Activated T-helper 2 cell treated with anti-CD3 and anti-CD28 coated beads, Interferon-gamma antibody, Interleukin-2, Interleukin-4, amounts not matched to agents 10 μg/mL and 5 μg/mL and 100 μg/mL, durations not matched to agents 14 hours and 24 hours and 36 hours (primary cell): ENCODE measurements around the gene NFIX. TPM values are rescaled to one million over a fixed set of nuclear protein-coding genes. Genes with fewer than 3 reads are reported as not detected.

Experiments
- DNase-seq: peaks from one replicate; pipeline ENCODE4 v3.0.0; 2021; ENCODE audit warnings: low spot score
- H3K27ac Mint-ChIP-seq: one replicate; pipeline ENCODE4 v1.8.0; 2021; ENCODE audit warnings: mixed read lengths
- H3K27me3 Mint-ChIP-seq: one replicate; pipeline ENCODE4 v1.8.0; 2021; ENCODE audit warnings: low read depth, mixed read lengths
- H3K36me3 Mint-ChIP-seq: one replicate; pipeline ENCODE4 v1.8.0; 2021; ENCODE audit warnings: low read depth, mixed read lengths
- H3K4me1 Mint-ChIP-seq: one replicate; pipeline ENCODE4 v1.8.0; 2021; ENCODE audit warnings: low read depth, mixed read lengths
- H3K4me3 Mint-ChIP-seq: one replicate; pipeline ENCODE4 v1.8.0; 2021; ENCODE audit warnings: low read depth, mild to moderate bottlenecking, moderate library complexity, mixed read lengths
- H3K9me3 Mint-ChIP-seq: one replicate; pipeline ENCODE4 v1.8.0; 2021; ENCODE audit warnings: mixed read lengths
- intact Hi-C: fragments of 100-400 bp; cut with micrococcal nuclease; formaldehyde crosslinking; loops from one replicate; pipeline ENCODE4 v1.15.1; 2023
- total RNA-seq: library from RNA; stranded (reverse); gene quantifications from 2 replicates; pipeline ENCODE4 v1.2.3, GENCODE V29; 2022

NFIX gene
- total RNA-seq, 1 donor from 2014 or later = 2.7 TPM

GRCh38 chr19:13017306-13018034 lies 22.2 kb downstream of the NFIX start:
- intact Hi-C loops = no loop called here
- H3K27ac Mint-ChIP-seq = no peak overlapping the region
- DNase-seq = no peak
- H3K36me3 Mint-ChIP-seq = no peaks in the 10 kb centered on the region
- no peaks in the 10 kb centered on the region for H3K9me3 Mint-ChIP-seq
- H3K27me3 Mint-ChIP-seq = peaks cover 68% of the 10 kb centered on the region
- H3K4me3 Mint-ChIP-seq = no peak overlapping the region
- H3K4me1 Mint-ChIP-seq = peaks cover 15% of the 10 kb centered on the region

GRCh38 chr19:13018035-13018914 lies 23.0 kb downstream of the NFIX start:
- Mint-ChIP-seq H3K4me3 (no peak overlapping the region), H3K27ac (no peak overlapping the region), H3K4me1 (peaks cover 12% of the 10 kb centered on the region), H3K27me3 (peaks cover 65% of the 10 kb centered on the region), H3K9me3 (no peaks in the 10 kb centered on the region), H3K36me3 (no peaks in the 10 kb centered on the region)
- DNase-seq = no peak
- intact Hi-C loops = no loop called here

GRCh38 chr19:13019332-13019731 lies 24.1 kb downstream of the NFIX start:
- H3K27ac Mint-ChIP-seq = no peak overlapping the region
- no peak for DNase-seq
- H3K9me3 Mint-ChIP-seq = no peaks in the 10 kb centered on the region
- H3K4me3 Mint-ChIP-seq = no peak overlapping the region
- intact Hi-C loops = no loop called here
- peaks cover 10% of the 10 kb centered on the region for H3K4me1 Mint-ChIP-seq
- peaks cover 63% of the 10 kb centered on the region for H3K27me3 Mint-ChIP-seq
- H3K36me3 Mint-ChIP-seq = no peaks in the 10 kb centered on the region

GRCh38 chr19:13020002-13020414 lies 24.7 kb downstream of the NFIX start:
- no peak overlapping the region for H3K4me3 Mint-ChIP-seq
- peaks cover 13% of the 10 kb centered on the region for H3K4me1 Mint-ChIP-seq
- intact Hi-C loops = no loop called here
- no peak for DNase-seq
- no peaks in the 10 kb centered on the region for H3K36me3 Mint-ChIP-seq
- peaks cover 62% of the 10 kb centered on the region for H3K27me3 Mint-ChIP-seq
- no peak overlapping the region for H3K27ac Mint-ChIP-seq
- no peaks in the 10 kb centered on the region for H3K9me3 Mint-ChIP-seq

GRCh38 chr19:13022111-13022858 lies 27.0 kb downstream of the NFIX start:
- H3K36me3 Mint-ChIP-seq = no peaks in the 10 kb centered on the region
- peaks cover 13% of the 10 kb centered on the region for H3K4me1 Mint-ChIP-seq
- peak overlapping the region; percentile 17 for H3K4me3 Mint-ChIP-seq
- DNase-seq = no peak
- no peak overlapping the region for H3K27ac Mint-ChIP-seq
- peaks cover 64% of the 10 kb centered on the region for H3K27me3 Mint-ChIP-seq
- intact Hi-C loops = loop anchor here (1.0 kb wide), 1 partner anchor 8 kb away; no protein-coding TSS in a partner anchor
- H3K9me3 Mint-ChIP-seq = no peaks in the 10 kb centered on the region

- DNase-seq = no peak
- Mint-ChIP-seq H3K27me3 (peaks cover 56% of the 10 kb centered on the region), H3K27ac (no peak overlapping the region), H3K4me3 (peak overlapping the region; percentile 54), H3K4me1 (peaks cover 13% of the 10 kb centered on the region), H3K36me3 (no peaks in the 10 kb centered on the region), H3K9me3 (no peaks in the 10 kb centered on the region)
- intact Hi-C loops = loop anchor here (1.0 kb wide), 1 partner anchor 9 kb away; no protein-coding TSS in a partner anchor
Measured at GRCh38 chr19:13022859-13023636, 27.8 kb downstream of the NFIX start.

GRCh38 chr19:13023656-13024055 lies 28.4 kb downstream of the NFIX start:
- Mint-ChIP-seq H3K4me3 (peak overlapping the region; percentile 54), H3K27me3 (peaks cover 53% of the 10 kb centered on the region), H3K9me3 (no peaks in the 10 kb centered on the region), H3K36me3 (no peaks in the 10 kb centered on the region), H3K27ac (no peak overlapping the region), H3K4me1 (peaks cover 13% of the 10 kb centered on the region)
- intact Hi-C loops = no loop called here
- DNase-seq = no peak

GRCh38 chr19:13024126-13024950 lies 29.1 kb downstream of the NFIX start:
- Mint-ChIP-seq H3K9me3 (no peaks in the 10 kb centered on the region), H3K27me3 (peaks cover 52% of the 10 kb centered on the region), H3K4me1 (peaks cover 13% of the 10 kb centered on the region), H3K4me3 (peak overlapping the region; percentile 41), H3K36me3 (no peaks in the 10 kb centered on the region), H3K27ac (no peak overlapping the region)
- intact Hi-C loops = no loop called here
- no peak for DNase-seq

- Mint-ChIP-seq H3K4me3 (no peak overlapping the region), H3K27ac (no peak overlapping the region)
Measured at GRCh38 chr19:13024951-13025697, 29.8 kb downstream of the NFIX start.

GRCh38 chr19:13025819-13026456 lies 30.7 kb downstream of the NFIX start:
- Mint-ChIP-seq H3K36me3 (no peaks in the 10 kb centered on the region), H3K9me3 (no peaks in the 10 kb centered on the region), H3K27me3 (peaks cover 44% of the 10 kb centered on the region), H3K4me1 (peaks cover 13% of the 10 kb centered on the region), H3K4me3 (no peak overlapping the region), H3K27ac (no peak overlapping the region)
- no peak for DNase-seq
- intact Hi-C loops = no loop called here

More at GRCh38 chr19:13024951-13025697, 29.8 kb downstream of the NFIX start:
- intact Hi-C loops = no loop called here
- DNase-seq = no peak
- Mint-ChIP-seq H3K27me3 (peaks cover 47% of the 10 kb centered on the region), H3K4me1 (peaks cover 13% of the 10 kb centered on the region), H3K9me3 (no peaks in the 10 kb centered on the region), H3K36me3 (no peaks in the 10 kb centered on the region)
